IMR-90 (cell line): ENCODE results near the gene PFDN6. TPM values are rescaled to one million over a fixed set of nuclear protein-coding genes. Genes with fewer than 3 reads are reported as not detected.
A peak's percentile ranks its signal among the peaks of the same experiment; 100 is the strongest.

Experiments used
- ATAC-seq: fragments of 200-7000 bp; cut with Tn5 transposase; 2 replicates; pipeline ENCODE4 v1.9.1; 2020; ENCODE audit warnings: low read depth, mild to moderate bottlenecking, moderate library complexity
- BruUV-seq: library from RNA; stranded (reverse); fragments of 400-500 nt; replicated peaks from 2 replicates; lab custom pipeline; 2021; lab: Mats Ljungman, UMichigan
- CTCF ChIA-PET: fragments of 300-600 bp; formaldehyde crosslinking; extraction: SDS; loops from one replicate; lab custom pipeline; 2021; ENCODE audit warnings: antibody characterized with exemption; lab: Yijun Ruan, JAX
- POLR2A ChIA-PET: fragments of 300-600 bp; sonication (Branson Sonifier 250); formaldehyde crosslinking; loops from one replicate; lab custom pipeline; 2022; ENCODE audit warnings: antibody characterized with exemption; ENCODE audit not compliant: unreplicated experiment; lab: Charles Lee
- DNase-seq: peaks from one replicate; pipeline ENCODE4 v3.0.0; 2013
- H2AFZ ChIP-seq: replicated peaks from 2 replicates; pipeline ENCODE3; 2013; ENCODE audit warnings: low read length, mild to moderate bottlenecking; ENCODE audit not compliant: poor library complexity
- H2AK5ac ChIP-seq: 2 replicates; pipeline ENCODE4 v1.6.1; 2013; ENCODE audit warnings: low read depth, low read length, inconsistent platforms
- H2AK9ac ChIP-seq: replicated peaks from 2 replicates; pipeline ENCODE3; 2013; ENCODE audit warnings: mild to moderate bottlenecking, low read depth, low read length, moderate library complexity; ENCODE audit not compliant: poor library complexity
- H2BK120ac ChIP-seq: 2 replicates; pipeline ENCODE4 v1.6.1; 2013; ENCODE audit warnings: low read depth, low read length, inconsistent platforms
- H2BK15ac ChIP-seq: 3 replicates; pipeline ENCODE4 v1.6.1; 2013; ENCODE audit warnings: low read depth, low read length, inconsistent platforms
- H2BK20ac ChIP-seq: 2 replicates; pipeline ENCODE4 v1.6.1; 2013; ENCODE audit warnings: low read depth, mild to moderate bottlenecking, inconsistent platforms, low read length, moderate library complexity
- H2BK5ac ChIP-seq: 2 replicates; pipeline ENCODE4 v1.6.1; 2013; ENCODE audit warnings: mild to moderate bottlenecking, low read depth, low read length, inconsistent platforms; ENCODE audit not compliant: poor library complexity, severe bottlenecking
- H3K14ac ChIP-seq: replicated peaks from 2 replicates; pipeline ENCODE4 v1.6.1; 2013; ENCODE audit warnings: low read depth, low read length, inconsistent platforms
- H3K18ac ChIP-seq: 2 replicates; pipeline ENCODE4 v1.6.1; 2013; ENCODE audit warnings: low read depth, low read length, control low read depth
- H3K23ac ChIP-seq: 2 replicates; pipeline ENCODE4 v1.6.1; 2013; ENCODE audit warnings: low read depth, low read length, inconsistent platforms
- H3K27ac ChIP-seq: 2 replicates; pipeline ENCODE4 v1.5.1; 2013; ENCODE audit warnings: mild to moderate bottlenecking, control low read depth, low read length; ENCODE audit not compliant: insufficient read depth
- H3K27me3 ChIP-seq: 2 replicates; pipeline ENCODE4 v1.6.1; 2013; ENCODE audit warnings: low read length; ENCODE audit not compliant: control insufficient read depth, insufficient read depth
- H3K36me3 ChIP-seq: 2 replicates; pipeline ENCODE4 v1.6.1; 2013; ENCODE audit warnings: low read length, mixed read lengths; ENCODE audit not compliant: control insufficient read depth, insufficient read depth
- H3K4ac ChIP-seq: 2 replicates; pipeline ENCODE4 v1.6.1; 2013; ENCODE audit warnings: low read depth, low read length, inconsistent platforms
- H3K4me1 ChIP-seq: 2 replicates; pipeline ENCODE4 v1.6.1; 2013; ENCODE audit warnings: low read length, mixed read lengths; ENCODE audit not compliant: control insufficient read depth, insufficient read depth
- H3K4me2 ChIP-seq: 2 replicates; pipeline ENCODE4 v1.6.1; 2013; ENCODE audit warnings: low read depth, mild to moderate bottlenecking, control low read depth, low read length, moderate library complexity
- H3K4me3 ChIP-seq: 2 replicates; pipeline ENCODE4 v1.5.1; 2013; ENCODE audit warnings: low read depth, mild to moderate bottlenecking, control low read depth, low read length, moderate library complexity; ENCODE audit not compliant: insufficient read depth
- H3K56ac ChIP-seq: 2 replicates; pipeline ENCODE4 v1.6.1; 2013; ENCODE audit warnings: low read length, inconsistent platforms; ENCODE audit not compliant: insufficient read depth; ENCODE audit errors: extremely low read depth
- H3K79me1 ChIP-seq, 2 experiments: 2 replicates each; pipeline ENCODE4 v1.6.1; 2013; ENCODE audit warnings: low read length in 2 of 2, inconsistent platforms in 1 of 2, low read depth in 1 of 2
- H3K9ac ChIP-seq: 2 replicates; pipeline ENCODE4 v1.6.1; 2013; ENCODE audit warnings: low read depth, low read length, control low read depth
- H3K9me1 ChIP-seq: 2 replicates; pipeline ENCODE4 v1.6.1; 2013; ENCODE audit warnings: low read length, inconsistent platforms; ENCODE audit not compliant: insufficient read depth
- H3K9me3 ChIP-seq: 2 replicates; pipeline ENCODE4 v1.6.1; 2013; ENCODE audit warnings: low read length; ENCODE audit not compliant: control insufficient read depth, insufficient read depth
- H4K20me1 ChIP-seq: 2 replicates; pipeline ENCODE4 v1.6.1; 2013; ENCODE audit warnings: low read length, inconsistent platforms; ENCODE audit not compliant: insufficient read depth
- H4K5ac ChIP-seq: 2 replicates; pipeline ENCODE4 v1.6.1; 2013; ENCODE audit warnings: mild to moderate bottlenecking, low read depth, low read length, control low read depth
- H4K8ac ChIP-seq, 2 experiments: 2 replicates each; pipeline ENCODE4 v1.6.1; 2013; ENCODE audit warnings: low read depth in 2 of 2, low read length in 2 of 2, control low read depth in 1 of 2, inconsistent platforms in 1 of 2
- H4K91ac ChIP-seq: 2 replicates; pipeline ENCODE4 v1.6.1; 2013; ENCODE audit warnings: low read depth, low read length, inconsistent platforms; ENCODE audit not compliant: insufficient read depth
- BHLHE40 ChIP-seq: fragments of 150-350 bp; IDR thresholded peaks from 2 replicates; pipeline ENCODE4 v1.6.1; 2016; ENCODE audit warnings: mild to moderate bottlenecking, low read depth, low read length
- CEBPB ChIP-seq: IDR thresholded peaks from 2 replicates; pipeline ENCODE4 v1.6.1; 2012; ENCODE audit warnings: low read depth, low read length, improper control_type of control experiment
- CHD1 ChIP-seq: IDR thresholded peaks from 2 replicates; pipeline ENCODE4 v1.6.1; 2012; ENCODE audit warnings: low read depth, low read length, improper control_type of control experiment
- CTCF ChIP-seq: conservative IDR thresholded peaks from 2 replicates; pipeline ENCODE4 v1.5.1; 2012; ENCODE audit warnings: mild to moderate bottlenecking, low read depth, low read length, improper control_type of control experiment
- ELK1 ChIP-seq: fragments of 150-350 bp; IDR thresholded peaks from 2 replicates; pipeline ENCODE4 v1.6.1; 2016; ENCODE audit warnings: low read depth, mild to moderate bottlenecking, low read length, moderate library complexity, borderline replicate concordance
- FOS ChIP-seq: fragments of 150-350 bp; IDR thresholded peaks from 2 replicates; pipeline ENCODE4 v1.6.1; 2016; ENCODE audit warnings: low read depth, low read length
- MAFK ChIP-seq: IDR thresholded peaks from 2 replicates; pipeline ENCODE4 v1.6.1; 2012; ENCODE audit warnings: low read depth, low read length, improper control_type of control experiment
- MAZ ChIP-seq: IDR thresholded peaks from 2 replicates; pipeline ENCODE4 v1.6.1; 2012; ENCODE audit warnings: low read depth, mild to moderate bottlenecking, low read length, improper control_type of control experiment, moderate library complexity, borderline replicate concordance
- MXI1 ChIP-seq: IDR thresholded peaks from 2 replicates; pipeline ENCODE4 v1.6.1; 2012; ENCODE audit warnings: low read depth, mild to moderate bottlenecking, low read length, moderate library complexity, borderline replicate concordance
- NFE2L2 ChIP-seq: fragments of 150-350 bp; IDR thresholded peaks from 2 replicates; pipeline ENCODE4 v1.6.1; 2016; ENCODE audit warnings: low read depth, mild to moderate bottlenecking, low read length
- POLR2A ChIP-seq: IDR thresholded peaks from 2 replicates; pipeline ENCODE4 v1.6.1; 2012; ENCODE audit warnings: mild to moderate bottlenecking, low read depth, low read length
- RAD21 ChIP-seq: IDR thresholded peaks from 2 replicates; pipeline ENCODE4 v1.6.1; 2012; ENCODE audit warnings: low read length, improper control_type of control experiment
- RCOR1 ChIP-seq: IDR thresholded peaks from 2 replicates; pipeline ENCODE4 v1.6.1; 2012; ENCODE audit warnings: mild to moderate bottlenecking, low read length, improper control_type of control experiment; ENCODE audit not compliant: insufficient replicate concordance
- RFX5 ChIP-seq: IDR thresholded peaks from 2 replicates; pipeline ENCODE4 v1.8.0; 2012; ENCODE audit warnings: low read depth, mild to moderate bottlenecking, low read length, moderate library complexity
- SMC3 ChIP-seq: fragments of 150-350 bp; IDR thresholded peaks from 2 replicates; pipeline ENCODE4 v1.6.1; 2016; ENCODE audit warnings: low read depth, mild to moderate bottlenecking, antibody characterized with exemption, low read length, moderate library complexity
- WGBS, 2 experiments: methylation state at CpG; one replicate each; pipeline versions ENCODE4 v1.1.5 to v1.1.7; 2013; ENCODE audit warnings: missing lambda C conversion rate in 2 of 2; ENCODE audit not compliant: insufficient read length in 1 of 2; ENCODE audit errors: extremely low coverage in 2 of 2; 5-methylcytosine and 5-hydroxymethylcytosine counted together
- dilution Hi-C: fragments of 300-500 bp; cut with HindIII; formaldehyde crosslinking; loops from one replicate; pipeline ENCODE4 v1.14.3; 2018; ENCODE audit warnings: low sequenced_read_pairs; ENCODE audit not compliant: unreplicated experiment
- in situ Hi-C: fragments of 300-500 bp; cut with MboI; formaldehyde crosslinking; loops from 3 replicates; pipeline ENCODE4 v1.14.3; 2019; ENCODE audit warnings: low sequenced_read_pairs, inconsistent platforms, mixed read lengths
- intact Hi-C: fragments of 100-400 bp; cut with micrococcal nuclease; formaldehyde crosslinking; loops from 2 replicates; pipeline ENCODE4 v1.10.0; 2022
- polyA plus RNA-seq, 3 experiments: library from polyadenylated mRNA; depleted of rRNA; stranded (reverse); fragments of >200 nt; gene quantifications; 2 replicates each; pipeline ENCODE4 v1.2.3, GENCODE V29; 2012; ENCODE audit warnings: low replicate concordance in 1 of 3
- total RNA-seq: library from RNA; depleted of rRNA; stranded (reverse); fragments of >200 nt; gene quantifications from 2 replicates; pipeline ENCODE4 v1.2.3, GENCODE V29; 2012
- TF ChIP-seq, protein P1 (sequence below): fragments of 150-350 bp; IDR thresholded peaks from 2 replicates; pipeline ENCODE4 v1.6.1; 2017; ENCODE audit warnings: mild to moderate bottlenecking, antibody characterized with exemption, low read length, low read depth

Gene PFDN6
- total and polyA plus RNA-seq, 2 of the 4 experiments (the other 2 are of a cell fraction) = 24.4 to 92.1 TPM

DNA sequence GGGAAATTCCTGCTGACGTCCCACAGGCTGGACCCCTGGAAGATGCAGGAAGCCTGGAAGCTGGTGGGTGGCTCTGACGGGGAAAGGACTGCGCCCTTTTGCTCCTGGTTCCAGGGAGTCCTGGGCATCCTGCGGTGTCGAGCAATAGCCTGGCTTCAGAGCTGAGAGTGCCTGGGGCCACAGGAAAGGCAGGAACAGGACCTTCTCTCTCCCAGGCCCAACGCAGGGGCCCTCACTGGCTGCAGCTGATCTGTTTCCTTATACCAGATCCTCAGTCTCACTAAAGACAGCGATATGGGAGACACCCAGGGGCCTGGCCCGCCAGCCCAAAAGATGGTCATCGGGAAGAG is 11.0 kb upstream of the PFDN6 start:
- dilution Hi-C loops = no loop called here
- Histone ChIP-seq H4K20me1 (peaks cover 66% of the 10 kb centered on the region), H3K27ac (no peak overlapping the region), H3K4me3 (no peak overlapping the region), H3K4me1 (peaks cover 12% of the 10 kb centered on the region), H2BK20ac (no peak overlapping the region), H2BK5ac (no peak overlapping the region), H2AK9ac (peak overlapping the region; percentile 94), H3K14ac (no peak overlapping the region), H3K4me2 (no peak overlapping the region), H3K9me3 (no peaks in the 10 kb centered on the region), H4K91ac (no peak overlapping the region), H3K4ac (no peak overlapping the region), H3K9me1 (peaks cover 6% of the 10 kb centered on the region), H3K36me3 (peaks cover 66% of the 10 kb centered on the region), H3K27me3 (no peaks in the 10 kb centered on the region), H3K23ac (no peak overlapping the region), H4K5ac (no peak overlapping the region), H3K79me1 (peaks cover 21 to 50% of the 10 kb centered on the region in 2 experiments), H4K8ac (peak overlapping the region in 1 of 2 experiments; percentile 52; a peak in 1 of 4 replicates), H2AFZ (no peak overlapping the region), H3K56ac (no peak overlapping the region), H2BK15ac (no peak overlapping the region), H3K9ac (no peak overlapping the region), H2AK5ac (no peak overlapping the region), H2BK120ac (no peak overlapping the region), H3K18ac (no peak overlapping the region)
- BruUV-seq = no TSS peak
- DNase-seq (no peak), ATAC-seq (no peak)
- CTCF ChIA-PET = interaction anchor here (1.8 kb wide), 1 partner anchor 19 kb away, joined by 5 read pairs; no protein-coding TSS in a partner anchor
- intact Hi-C loops = no loop called here
- in situ Hi-C loops = no loop called here
- 83% methylated on average over 4 of the region's 9 CpGs; no CpG with 5 or more reads in 1 of the 2 experiments for WGBS, 2 experiments
- POLR2A ChIA-PET = interaction anchor here (1.8 kb wide), 1 partner anchor 11 kb away, joined by 10 read pairs; the partner anchor contains the start of genes PFDN6 and WDR46
- no peak for TF ChIP-seq SMC3
- TF ChIP-seq, protein P1, sequence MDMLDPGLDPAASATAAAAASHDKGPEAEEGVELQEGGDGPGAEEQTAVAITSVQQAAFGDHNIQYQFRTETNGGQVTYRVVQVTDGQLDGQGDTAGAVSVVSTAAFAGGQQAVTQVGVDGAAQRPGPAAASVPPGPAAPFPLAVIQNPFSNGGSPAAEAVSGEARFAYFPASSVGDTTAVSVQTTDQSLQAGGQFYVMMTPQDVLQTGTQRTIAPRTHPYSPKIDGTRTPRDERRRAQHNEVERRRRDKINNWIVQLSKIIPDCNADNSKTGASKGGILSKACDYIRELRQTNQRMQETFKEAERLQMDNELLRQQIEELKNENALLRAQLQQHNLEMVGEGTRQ = no peak
- no peak for TF ChIP-seq ELK1
- no peak for TF ChIP-seq CEBPB
- no peak for TF ChIP-seq RAD21
- TF ChIP-seq MXI1 = no peak
- TF ChIP-seq RCOR1 = no peak
- no peak for TF ChIP-seq CTCF
- no peak for TF ChIP-seq BHLHE40
- no peak for TF ChIP-seq CHD1
- TF ChIP-seq MAZ = no peak
- no peak for TF ChIP-seq MAFK
- no peak for TF ChIP-seq NFE2L2
- TF ChIP-seq FOS = no peak
- no peak for TF ChIP-seq RFX5
- TF ChIP-seq POLR2A = no peak
